H9 (cell line): Measurements from ENCODE around the gene PIK3C2A. TPM values are rescaled to one million over a fixed set of nuclear protein-coding genes. Genes with fewer than 3 reads are reported as not detected.
"Not testable (repeated sequence)": the region's sequence is repeated elsewhere in the genome, so short reads cannot be mapped to it uniquely, and the experiment has no call there.

Source experiments
- DNase-seq: peaks from one replicate; pipeline ENCODE4 v3.0.0-alpha.2; 2017
- H2AFZ ChIP-seq: one replicate; pipeline ENCODE4 v1.6.1; 2013; ENCODE audit warnings: mild to moderate bottlenecking, low read length, control low read depth, moderate library complexity
- H2AK5ac ChIP-seq: 2 replicates; pipeline ENCODE4 v1.6.1; 2013; ENCODE audit warnings: low read length, control low read depth, mixed read lengths; ENCODE audit not compliant: insufficient read length
- H2BK120ac ChIP-seq: one replicate; pipeline ENCODE4 v1.6.1; 2013; ENCODE audit warnings: low read depth, mild to moderate bottlenecking, low read length, control low read depth, inconsistent platforms; ENCODE audit not compliant: poor library complexity, severe bottlenecking
- H2BK12ac ChIP-seq: 2 replicates; pipeline ENCODE4 v1.6.1; 2013; ENCODE audit warnings: low read length, control low read depth, mixed read lengths, low read depth; ENCODE audit not compliant: insufficient read length
- H2BK15ac ChIP-seq: 2 replicates; pipeline ENCODE4 v1.6.1; 2013; ENCODE audit warnings: low read depth, low read length, control low read depth
- H2BK20ac ChIP-seq: one replicate; pipeline ENCODE4 v1.6.1; 2013; ENCODE audit warnings: low read depth, mild to moderate bottlenecking, low read length, control low read depth, inconsistent platforms; ENCODE audit not compliant: poor library complexity, severe bottlenecking
- H2BK5ac ChIP-seq: 2 replicates; pipeline ENCODE4 v1.6.1; 2013; ENCODE audit warnings: low read length, control low read depth, mixed read lengths; ENCODE audit not compliant: insufficient read length
- H3K14ac ChIP-seq: 2 replicates; pipeline ENCODE4 v1.6.1; 2013; ENCODE audit warnings: low read length, control low read depth; ENCODE audit not compliant: insufficient read depth
- H3K18ac ChIP-seq: 2 replicates; pipeline ENCODE4 v1.6.1; 2013; ENCODE audit warnings: low read depth, mild to moderate bottlenecking, mixed read lengths, low read length, control low read depth; ENCODE audit not compliant: insufficient read length
- H3K23ac ChIP-seq: 2 replicates; pipeline ENCODE4 v1.6.1; 2013; ENCODE audit warnings: low read length, control low read depth, mixed read lengths, low read depth; ENCODE audit not compliant: insufficient read length
- H3K23me2 ChIP-seq: 2 replicates; pipeline ENCODE4 v1.6.1; 2013; ENCODE audit warnings: low read depth, mild to moderate bottlenecking, mixed read lengths, low read length, control low read depth; ENCODE audit not compliant: insufficient read length, poor library complexity, severe bottlenecking
- H3K27ac ChIP-seq: 2 replicates; pipeline ENCODE4 v1.5.1; 2013; ENCODE audit warnings: low read length, control low read depth, mixed read lengths, low read depth; ENCODE audit not compliant: insufficient read length
- H3K27me3 ChIP-seq: 2 replicates; pipeline ENCODE4 v1.6.1; 2013; ENCODE audit warnings: low read length, control low read depth, inconsistent platforms; ENCODE audit not compliant: insufficient read depth
- H3K4ac ChIP-seq: 2 replicates; pipeline ENCODE4 v1.6.1; 2013; ENCODE audit warnings: low read depth, mild to moderate bottlenecking, control low read depth, inconsistent platforms, low read length, moderate library complexity
- H3K4me1 ChIP-seq: 2 replicates; pipeline ENCODE4 v1.6.1; 2013; ENCODE audit warnings: low read length, control low read depth, inconsistent platforms; ENCODE audit not compliant: insufficient read depth
- H3K4me2 ChIP-seq: 2 replicates; pipeline ENCODE4 v1.6.1; 2013; ENCODE audit warnings: low read length, control low read depth, mixed read lengths; ENCODE audit not compliant: insufficient read length, insufficient read depth
- H3K56ac ChIP-seq: 2 replicates; pipeline ENCODE4 v1.6.1; 2013; ENCODE audit warnings: low read depth, mild to moderate bottlenecking, mixed read lengths, low read length, control low read depth; ENCODE audit not compliant: insufficient read length
- H3K79me1 ChIP-seq: 2 replicates; pipeline ENCODE4 v1.6.1; 2013; ENCODE audit warnings: low read depth, mild to moderate bottlenecking, moderate library complexity, low read length, control low read depth, inconsistent platforms; ENCODE audit not compliant: insufficient read depth, poor library complexity, severe bottlenecking
- H3K79me2 ChIP-seq: 2 replicates; pipeline ENCODE4 v1.6.1; 2013; ENCODE audit warnings: low read length, control low read depth, inconsistent platforms; ENCODE audit not compliant: insufficient read depth
- H3K9ac ChIP-seq: 2 replicates; pipeline ENCODE4 v1.6.1; 2013; ENCODE audit warnings: low read length, control low read depth, mixed read lengths; ENCODE audit not compliant: insufficient read length; ENCODE audit errors: extremely low read depth
- H3K9me3 ChIP-seq: one replicate; pipeline ENCODE4 v1.6.1; 2013; ENCODE audit warnings: low read depth, low read length, inconsistent platforms; ENCODE audit not compliant: control insufficient read depth
- H3T11ph ChIP-seq: one replicate; pipeline ENCODE4 v1.6.1; 2013; ENCODE audit warnings: mild to moderate bottlenecking, low read length, control low read depth, inconsistent platforms
- H4K20me1 ChIP-seq: one replicate; pipeline ENCODE4 v1.6.1; 2013; ENCODE audit not compliant: control insufficient read depth, insufficient read length, insufficient read depth
- H4K5ac ChIP-seq: 2 replicates; pipeline ENCODE4 v1.6.1; 2013; ENCODE audit warnings: low read depth, mild to moderate bottlenecking, mixed read lengths, low read length, control low read depth; ENCODE audit not compliant: insufficient read length
- H4K8ac ChIP-seq: replicated peaks from 2 replicates; pipeline ENCODE4 v1.6.1; 2013; ENCODE audit warnings: low read length, control low read depth, mixed read lengths, low read depth; ENCODE audit not compliant: insufficient read length
- H4K91ac ChIP-seq: 2 replicates; pipeline ENCODE4 v1.6.1; 2013; ENCODE audit warnings: low read depth, mild to moderate bottlenecking, moderate library complexity, mixed read lengths, low read length, control low read depth; ENCODE audit not compliant: insufficient read length
- H3K27ac Mint-ChIP-seq, 3 experiments: 2 replicates in 2 of 3; 3 replicates in 1 of 3; pipeline ENCODE4 v1.8.0; 2020 to 2021; ENCODE audit warnings: mixed read lengths in 3 of 3, mild to moderate bottlenecking in 1 of 3, moderate library complexity in 1 of 3
- H3K27me3 Mint-ChIP-seq: 2 replicates; pipeline ENCODE4 v1.8.0; 2021; ENCODE audit warnings: low read depth, mild to moderate bottlenecking, moderate library complexity, mixed read lengths
- H3K36me3 Mint-ChIP-seq, 3 experiments: 2 replicates in 2 of 3; 3 replicates in 1 of 3; pipeline ENCODE4 v1.8.0; 2020 to 2021; ENCODE audit warnings: low read depth in 3 of 3, mixed read lengths in 3 of 3; ENCODE audit not compliant: insufficient read depth in 1 of 3
- H3K4me1 Mint-ChIP-seq, 2 experiments: 2 replicates each; pipeline ENCODE4 v1.8.0; 2020; ENCODE audit warnings: mixed read lengths in 2 of 2
- H3K4me3 Mint-ChIP-seq, 2 experiments: 2 replicates in 1 of 2; 3 replicates in 1 of 2; pipeline ENCODE4 v1.8.0; 2020 to 2021; ENCODE audit warnings: mild to moderate bottlenecking in 2 of 2, mixed read lengths in 2 of 2, moderate library complexity in 1 of 2
- H3K9me3 Mint-ChIP-seq, 2 experiments: 2 replicates in 1 of 2; 3 replicates in 1 of 2; pipeline ENCODE4 v1.8.0; 2020; ENCODE audit warnings: mild to moderate bottlenecking in 2 of 2, mixed read lengths in 2 of 2, moderate library complexity in 1 of 2
- CTCF ChIP-seq: fragments of 200-600 bp; sonication (generic); conservative IDR thresholded peaks from 3 replicates; pipeline ENCODE4 v1.8.0; 2021; ENCODE audit warnings: antibody characterized with exemption, mild to moderate bottlenecking
- WGBS: extraction: QIAGEN DNeasy Blood & Tissue Kit; methylation state at CpG from one replicate; pipeline ENCODE4 v1.1.7; 2013; ENCODE audit warnings: missing lambda C conversion rate, low lambda C conversion rate, mixed read lengths; ENCODE audit not compliant: insufficient read length; ENCODE audit errors: extremely low coverage; 5-methylcytosine and 5-hydroxymethylcytosine counted together
- total RNA-seq: library from RNA; stranded (reverse); gene quantifications from 2 replicates; pipeline ENCODE4 v1.2.1, GENCODE V29; 2021

PIK3C2A gene
- total RNA-seq, 1 experiment from 2014 or later: 82.6 TPM

GRCh38 chr11:17229481-17230152 is 21.8 kb upstream of the PIK3C2A start:
- WGBS: no CpG with 5 or more reads among the region's 7 CpGs
- no peaks in the 10 kb centered on the region for H3K23me2 ChIP-seq
- no peaks in the 10 kb centered on the region for H3K27me3 ChIP-seq
- no peak overlapping the region for H2AK5ac ChIP-seq
- no peak overlapping the region for H2BK12ac ChIP-seq
- no peak overlapping the region for H3K4ac ChIP-seq
- no peaks in the 10 kb centered on the region for H3K9me3 ChIP-seq
- H3K14ac ChIP-seq: no peak overlapping the region
- no peak overlapping the region for H3K9ac ChIP-seq
- Mint-ChIP-seq H3K27me3 (no peaks in the 10 kb centered on the region), H3K4me1 (no peaks in the 10 kb centered on the region), H3K36me3 (peaks cover 0 to 8% (median 2%) of the 10 kb centered on the region in 3 experiments; a peak in 4 of 7 replicates), H3K4me3 (no peak overlapping the region), H3K9me3 (no peaks in the 10 kb centered on the region), H3K27ac (no peak overlapping the region; a peak in 1 of 7 replicates)
- H2BK15ac ChIP-seq: no peak overlapping the region
- H3K27ac ChIP-seq: no peak overlapping the region
- H2AFZ ChIP-seq: no peak overlapping the region
- H4K8ac ChIP-seq: no peak overlapping the region
- no peak overlapping the region for H3T11ph ChIP-seq
- no peak for DNase-seq
- no peak overlapping the region for H2BK120ac ChIP-seq
- H3K4me2 ChIP-seq: no peak overlapping the region
- H3K56ac ChIP-seq: no peak overlapping the region
- H3K79me1 ChIP-seq: no peaks in the 10 kb centered on the region
- H3K4me1 ChIP-seq: no peaks in the 10 kb centered on the region
- no peak overlapping the region for H3K18ac ChIP-seq
- H3K79me2 ChIP-seq: no peaks in the 10 kb centered on the region
- no peak overlapping the region for H2BK20ac ChIP-seq
- no peak overlapping the region for H4K5ac ChIP-seq
- no peak overlapping the region for H4K91ac ChIP-seq
- no peaks in the 10 kb centered on the region for H4K20me1 ChIP-seq
- no peak overlapping the region for H3K23ac ChIP-seq
- TF ChIP-seq CTCF: no peak
- H2BK5ac ChIP-seq: no peak overlapping the region

GRCh38 chr11:17228186-17228925 is 20.6 kb upstream of the PIK3C2A start:
- not testable (repeated sequence) for H3K4me3 Mint-ChIP-seq, H3T11ph ChIP-seq, DNase-seq, H2BK120ac ChIP-seq, H2AFZ ChIP-seq, H2AK5ac ChIP-seq, H3K23ac ChIP-seq, H4K5ac ChIP-seq, H2BK20ac ChIP-seq, H3K4me2 ChIP-seq, H3K18ac ChIP-seq, H3K9me3 ChIP-seq, H2BK15ac ChIP-seq, H3K4me1 ChIP-seq, H3K27ac ChIP-seq, H2BK5ac ChIP-seq, H4K20me1 ChIP-seq, H3K56ac ChIP-seq, H3K9ac ChIP-seq, H3K27me3 ChIP-seq, H3K23me2 ChIP-seq, H4K8ac ChIP-seq, H3K9me3 Mint-ChIP-seq, H3K79me2 ChIP-seq, H2BK12ac ChIP-seq, H3K27ac Mint-ChIP-seq, H3K79me1 ChIP-seq, H3K4me1 Mint-ChIP-seq, H3K36me3 Mint-ChIP-seq, H4K91ac ChIP-seq, H3K14ac ChIP-seq, H3K27me3 Mint-ChIP-seq, H3K4ac ChIP-seq
- WGBS: no CpG with 5 or more reads among the region's 38 CpGs
